Measurements from ENCODE around the gene PCDHGA7.
A peak's percentile ranks its signal among the peaks of the same experiment; 100 is the strongest.
"Not testable (repeated sequence)": the region's sequence is repeated elsewhere in the genome, so short reads cannot be mapped to it uniquely, and the experiment has no call there.

PCDHGA7 gene

DNA sequence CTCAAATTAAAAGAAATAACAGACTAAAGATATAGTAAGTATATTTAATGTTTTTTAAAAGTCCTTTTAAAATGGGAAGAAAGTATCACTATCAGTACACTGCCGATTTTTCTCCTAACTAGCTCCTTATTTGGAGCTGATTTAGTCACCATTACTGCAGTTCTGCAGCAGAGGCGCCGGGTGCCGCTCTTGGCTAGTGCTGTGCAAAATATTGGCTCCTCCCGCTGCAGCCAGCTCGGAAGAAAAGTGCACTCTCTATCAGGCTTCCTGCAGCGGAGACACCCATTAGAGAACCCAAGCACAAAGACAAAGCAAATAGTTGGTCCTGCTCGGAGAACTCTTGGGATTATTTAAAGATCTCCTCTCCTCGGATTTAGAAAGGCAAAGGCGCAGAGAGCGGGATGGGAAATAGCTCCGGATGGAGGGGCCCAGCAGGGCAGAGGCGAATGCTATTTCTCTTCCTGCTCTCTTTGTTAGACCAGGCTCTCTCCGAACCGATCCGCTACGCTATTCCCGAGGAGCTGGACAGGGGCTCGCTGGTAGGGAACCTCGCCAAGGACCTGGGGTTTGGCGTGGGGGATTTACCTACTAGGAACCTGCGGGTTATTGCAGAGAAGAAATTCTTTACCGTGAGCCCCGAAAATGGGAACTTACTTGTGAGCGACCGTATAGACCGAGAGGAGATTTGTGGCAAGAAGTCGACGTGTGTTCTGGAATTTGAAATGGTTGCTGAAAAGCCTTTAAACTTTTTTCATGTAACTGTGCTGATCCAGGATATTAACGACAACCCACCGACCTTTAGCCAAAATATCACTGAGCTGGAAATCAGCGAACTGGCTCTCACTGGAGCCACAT, 12.3 kb upstream of the PCDHGA7 start, which contains the start of gene PCDHGB3:
Gene PCDHGB3 (plus strand): TSS at position 249 of the 855 bp plus-strand sequence. CDS start 153 bp downstream, at position 402.
- in situ Hi-C loops (cut with HindIII; ENCODE audit: low sequenced_read_pairs), result no loop called here
- peak; percentile 68 for DNase-seq (ENCODE audit: low read depth, low spot score)
- TF ChIP-seq, protein P1, sequence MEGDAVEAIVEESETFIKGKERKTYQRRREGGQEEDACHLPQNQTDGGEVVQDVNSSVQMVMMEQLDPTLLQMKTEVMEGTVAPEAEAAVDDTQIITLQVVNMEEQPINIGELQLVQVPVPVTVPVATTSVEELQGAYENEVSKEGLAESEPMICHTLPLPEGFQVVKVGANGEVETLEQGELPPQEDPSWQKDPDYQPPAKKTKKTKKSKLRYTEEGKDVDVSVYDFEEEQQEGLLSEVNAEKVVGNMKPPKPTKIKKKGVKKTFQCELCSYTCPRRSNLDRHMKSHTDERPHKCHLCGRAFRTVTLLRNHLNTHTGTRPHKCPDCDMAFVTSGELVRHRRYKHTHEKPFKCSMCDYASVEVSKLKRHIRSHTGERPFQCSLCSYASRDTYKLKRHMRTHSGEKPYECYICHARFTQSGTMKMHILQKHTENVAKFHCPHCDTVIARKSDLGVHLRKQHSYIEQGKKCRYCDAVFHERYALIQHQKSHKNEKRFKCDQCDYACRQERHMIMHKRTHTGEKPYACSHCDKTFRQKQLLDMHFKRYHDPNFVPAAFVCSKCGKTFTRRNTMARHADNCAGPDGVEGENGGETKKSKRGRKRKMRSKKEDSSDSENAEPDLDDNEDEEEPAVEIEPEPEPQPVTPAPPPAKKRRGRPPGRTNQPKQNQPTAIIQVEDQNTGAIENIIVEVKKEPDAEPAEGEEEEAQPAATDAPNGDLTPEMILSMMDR (IDR thresholded peaks at IDR 0.05; ENCODE audit: low read depth, low read length), result peak; percentile 57
- H3K4me3 ChIP-seq (ENCODE audit: low read depth, low read length), result peak within 1 kb of the TSS; percentile 38

DNA sequence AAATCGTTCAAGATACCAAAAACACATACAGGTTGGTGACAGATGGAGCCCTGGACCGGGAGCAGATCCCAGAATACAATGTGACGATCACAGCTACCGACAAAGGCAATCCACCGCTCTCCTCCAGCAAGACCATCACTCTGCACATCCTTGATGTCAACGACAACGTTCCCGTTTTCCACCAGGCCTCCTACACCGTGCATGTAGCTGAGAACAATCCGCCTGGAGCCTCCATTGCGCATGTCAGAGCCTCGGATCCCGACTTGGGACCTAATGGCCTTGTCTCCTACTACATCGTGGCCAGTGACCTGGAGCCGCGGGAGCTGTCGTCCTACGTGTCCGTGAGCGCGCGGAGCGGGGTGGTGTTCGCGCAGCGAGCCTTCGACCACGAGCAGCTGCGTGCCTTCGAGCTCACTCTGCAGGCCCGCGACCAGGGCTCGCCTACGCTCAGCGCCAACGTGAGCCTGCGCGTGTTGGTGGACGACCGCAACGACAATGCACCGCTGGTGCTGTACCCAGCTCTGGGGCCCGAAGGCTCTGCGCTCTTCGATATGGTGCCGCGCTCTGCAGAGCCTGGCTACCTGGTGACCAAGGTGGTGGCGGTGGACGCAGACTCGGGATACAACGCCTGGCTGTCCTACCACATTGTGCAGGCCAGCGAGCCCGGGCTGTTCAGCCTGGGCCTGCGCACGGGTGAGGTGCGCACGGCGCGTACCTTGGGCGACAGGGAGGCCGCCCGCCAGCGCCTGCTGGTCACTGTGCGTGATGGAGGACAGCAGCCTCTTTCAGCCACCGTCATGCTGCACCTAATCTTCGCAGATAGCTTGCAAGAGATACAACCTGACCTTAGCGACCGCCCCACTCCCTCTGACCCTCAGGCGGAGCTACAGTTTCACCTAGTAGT, 10.7 kb upstream of the PCDHGA7 start:
- H3K4me3 ChIP-seq (ENCODE audit: low read depth, low read length), result no peak overlapping the region
- in situ Hi-C loops (cut with HindIII; ENCODE audit: low sequenced_read_pairs), result no loop called here
- TF ChIP-seq, protein P1 (IDR thresholded peaks at IDR 0.05; ENCODE audit: low read depth, low read length), result no peak
- DNase-seq (ENCODE audit: low read depth, low spot score), result no peak

DNA sequence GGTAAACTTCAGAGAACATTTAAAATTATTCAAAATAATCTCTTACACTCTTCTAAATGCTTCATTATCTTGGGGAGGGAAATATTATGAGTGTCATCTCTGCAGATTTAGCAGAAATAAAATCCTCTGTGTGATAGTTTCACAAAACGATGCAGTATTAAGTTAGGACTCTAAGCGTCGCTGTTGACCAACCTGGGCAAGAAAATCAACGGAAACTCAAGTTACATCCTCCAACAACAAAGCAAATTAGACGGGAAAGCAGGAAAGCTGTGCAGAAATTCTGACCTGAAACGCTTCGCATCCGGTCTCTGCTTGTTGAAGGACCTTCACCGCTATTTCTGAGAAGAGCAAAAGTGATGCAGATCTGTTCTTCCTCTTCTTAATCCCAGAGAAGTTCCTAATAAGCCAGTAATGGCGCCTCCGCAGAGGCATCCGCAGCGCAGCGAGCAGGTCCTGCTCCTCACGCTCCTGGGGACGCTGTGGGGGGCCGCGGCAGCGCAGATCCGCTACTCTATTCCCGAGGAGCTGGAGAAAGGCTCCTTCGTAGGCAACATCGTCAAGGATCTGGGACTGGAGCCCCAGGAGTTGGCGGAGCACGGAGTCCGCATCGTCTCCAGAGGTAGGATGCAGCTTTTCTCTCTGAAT, 8.7 kb upstream of the PCDHGA7 start, which contains the start of gene PCDHGA6:
Gene PCDHGA6 (plus strand): TSS at position 219 of the 645 bp plus-strand sequence. CDS start 193 bp downstream, at position 412.
- in situ Hi-C loops (cut with HindIII; ENCODE audit: low sequenced_read_pairs), result no loop called here
- peak within 1 kb of the TSS; percentile 38 for H3K4me3 ChIP-seq (ENCODE audit: low read depth, low read length)
- DNase-seq (ENCODE audit: low read depth, low spot score), result peak; percentile 48
- TF ChIP-seq, protein P1 (IDR thresholded peaks at IDR 0.05; ENCODE audit: low read depth, low read length), result peak; percentile 58

DNA sequence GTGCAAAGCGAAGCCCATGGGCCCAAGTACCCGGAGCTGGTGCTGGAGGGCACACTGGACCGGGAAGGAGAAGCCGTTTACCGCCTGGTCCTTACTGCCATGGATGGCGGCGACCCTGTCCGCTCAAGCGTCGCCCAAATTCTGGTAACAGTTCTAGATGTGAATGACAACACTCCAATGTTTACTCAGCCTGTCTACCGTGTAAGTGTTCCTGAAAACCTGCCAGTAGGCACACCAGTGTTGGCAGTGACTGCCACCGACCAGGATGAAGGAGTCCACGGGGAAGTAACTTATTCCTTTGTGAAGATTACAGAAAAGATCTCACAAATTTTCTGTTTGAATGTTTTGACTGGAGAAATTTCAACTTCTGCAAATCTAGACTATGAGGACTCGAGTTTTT, 7.9 kb upstream of the PCDHGA7 start:
- no peak overlapping the region for H3K4me3 ChIP-seq (ENCODE audit: low read depth, low read length)
- DNase-seq (ENCODE audit: low read depth, low spot score), result no peak
- TF ChIP-seq, protein P1 (IDR thresholded peaks at IDR 0.05; ENCODE audit: low read depth, low read length), result no peak
- in situ Hi-C loops (cut with HindIII; ENCODE audit: low sequenced_read_pairs), result no loop called here

DNA sequence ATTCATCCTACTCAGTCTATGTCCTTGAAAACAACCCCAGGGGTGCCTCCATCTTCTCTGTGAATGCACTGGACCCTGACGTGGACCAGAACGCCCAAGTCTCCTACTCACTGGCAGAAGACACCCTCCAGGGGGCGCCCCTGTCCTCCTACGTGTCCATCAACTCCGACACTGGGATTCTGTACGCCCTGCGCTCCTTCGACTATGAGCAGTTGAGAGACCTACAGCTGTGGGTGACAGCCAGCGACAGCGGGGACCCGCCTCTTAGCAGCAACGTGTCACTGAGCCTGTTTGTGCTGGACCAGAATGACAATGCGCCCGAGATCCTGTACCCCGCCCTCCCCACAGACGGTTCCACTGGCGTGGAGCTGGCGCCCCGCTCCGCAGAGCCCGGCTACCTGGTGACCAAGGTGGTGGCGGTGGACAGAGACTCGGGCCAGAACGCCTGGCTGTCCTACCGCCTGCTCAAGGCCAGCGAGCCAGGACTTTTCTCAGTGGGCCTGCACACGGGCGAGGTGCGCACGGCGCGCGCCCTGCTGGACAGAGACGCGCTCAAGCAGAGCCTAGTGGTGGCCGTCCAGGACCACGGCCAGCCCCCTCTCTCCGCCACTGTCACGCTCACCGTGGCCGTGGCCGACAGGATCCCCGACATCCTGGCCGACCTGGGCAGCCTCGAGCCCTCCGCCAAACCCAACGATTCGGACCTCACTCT, 6.9 kb upstream of the PCDHGA7 start:
- H3K4me3 ChIP-seq (ENCODE audit: low read depth, low read length); in situ Hi-C loops (cut with HindIII; ENCODE audit: low sequenced_read_pairs); DNase-seq (ENCODE audit: low read depth, low spot score): not testable (repeated sequence)

DNA sequence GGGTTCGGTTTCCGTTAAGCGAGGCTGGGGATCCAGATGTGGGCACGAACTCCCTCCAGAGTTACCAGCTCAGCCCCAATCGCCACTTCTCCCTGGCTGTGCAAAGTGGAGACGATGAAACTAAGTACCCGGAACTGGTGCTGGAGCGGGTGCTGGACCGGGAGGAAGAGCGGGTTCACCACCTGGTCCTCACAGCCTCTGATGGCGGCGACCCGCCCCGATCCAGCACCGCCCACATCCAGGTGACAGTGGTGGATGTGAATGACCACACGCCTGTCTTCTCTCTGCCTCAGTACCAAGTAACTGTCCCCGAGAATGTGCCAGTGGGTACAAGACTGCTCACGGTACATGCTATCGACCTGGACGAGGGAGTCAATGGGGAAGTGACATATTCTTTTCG, 803 bp downstream of the PCDHGA7 start:
- no peak for DNase-seq (ENCODE audit: low read depth, low spot score)
- TF ChIP-seq, protein P1 (IDR thresholded peaks at IDR 0.05; ENCODE audit: low read depth, low read length), result no peak
- in situ Hi-C loops (cut with HindIII; ENCODE audit: low sequenced_read_pairs), result no loop called here
- peak overlapping the region; percentile 46 for H3K4me3 ChIP-seq (ENCODE audit: low read depth, low read length)

Data from astrocyte of the spinal cord (primary cell).